ENCODE data around the gene TMEM42.

The TMEM42 gene

GRCh38 chr3:44910693-44911092, 49.0 kb downstream of the TMEM42 start:
- no peak for DNase-seq (ENCODE audit: low spot score)

- peak; percentile 71 for DNase-seq (ENCODE audit: low spot score)
Observed at GRCh38 chr3:44913868-44914468, 52.3 kb downstream of the TMEM42 start.

GRCh38 chr3:44914936-44915335, 53.2 kb downstream of the TMEM42 start:
- no peak for DNase-seq (ENCODE audit: low spot score)

Measured in NAMALWA (cell line).